ENCODE data around the gene RPL5. TPM values are rescaled to one million over a fixed set of nuclear protein-coding genes. Genes with fewer than 3 reads are reported as not detected.

RPL5 gene
- total RNA-seq, 1 donor from 2014 or later: 1,372 TPM

DNA sequence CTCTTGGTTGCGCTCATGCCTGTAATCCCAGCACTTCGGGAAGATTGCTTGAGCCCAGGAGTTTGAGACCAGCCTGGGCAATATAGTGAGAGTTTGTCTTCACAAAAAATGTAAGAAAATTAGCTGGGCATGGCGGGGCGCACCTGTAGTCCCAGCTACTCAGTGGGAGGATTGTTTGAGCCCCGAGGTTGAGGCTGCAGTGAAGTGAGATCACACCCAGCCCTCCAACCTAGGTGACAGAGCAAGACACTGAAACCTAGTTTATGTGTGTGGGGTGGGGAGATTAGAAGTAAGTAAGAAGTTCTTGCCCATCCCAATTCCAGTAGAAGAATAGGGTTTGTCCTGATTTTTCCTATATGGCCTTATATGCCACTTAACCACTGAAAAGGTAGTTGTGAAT, 2.0 kb downstream of the RPL5 start:
- peak overlapping the region; percentile 96 for H3K4me3 ChIP-seq (ENCODE audit: low read depth, low read length)

DNA sequence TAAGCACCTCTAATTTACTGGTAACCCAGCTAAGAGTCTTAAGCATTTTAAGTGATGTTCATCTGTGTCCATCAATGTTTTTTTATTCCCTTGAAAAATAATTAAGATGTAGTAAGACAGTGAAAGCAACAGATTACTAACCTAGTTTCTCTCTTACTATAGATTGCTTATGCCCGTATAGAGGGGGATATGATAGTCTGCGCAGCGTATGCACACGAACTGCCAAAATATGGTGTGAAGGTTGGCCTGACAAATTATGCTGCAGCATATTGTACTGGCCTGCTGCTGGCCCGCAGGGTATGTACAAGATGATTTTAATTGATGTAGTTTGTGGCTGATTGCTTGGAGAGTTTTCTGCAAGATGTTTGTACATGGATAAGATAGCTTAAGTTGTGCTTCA, 2.8 kb downstream of the RPL5 start:
- DNase-seq (ENCODE audit: low read depth): no peak
- no peak overlapping the region for H3K4me3 ChIP-seq (ENCODE audit: low read depth, low read length)
- TF ChIP-seq, protein P1, sequence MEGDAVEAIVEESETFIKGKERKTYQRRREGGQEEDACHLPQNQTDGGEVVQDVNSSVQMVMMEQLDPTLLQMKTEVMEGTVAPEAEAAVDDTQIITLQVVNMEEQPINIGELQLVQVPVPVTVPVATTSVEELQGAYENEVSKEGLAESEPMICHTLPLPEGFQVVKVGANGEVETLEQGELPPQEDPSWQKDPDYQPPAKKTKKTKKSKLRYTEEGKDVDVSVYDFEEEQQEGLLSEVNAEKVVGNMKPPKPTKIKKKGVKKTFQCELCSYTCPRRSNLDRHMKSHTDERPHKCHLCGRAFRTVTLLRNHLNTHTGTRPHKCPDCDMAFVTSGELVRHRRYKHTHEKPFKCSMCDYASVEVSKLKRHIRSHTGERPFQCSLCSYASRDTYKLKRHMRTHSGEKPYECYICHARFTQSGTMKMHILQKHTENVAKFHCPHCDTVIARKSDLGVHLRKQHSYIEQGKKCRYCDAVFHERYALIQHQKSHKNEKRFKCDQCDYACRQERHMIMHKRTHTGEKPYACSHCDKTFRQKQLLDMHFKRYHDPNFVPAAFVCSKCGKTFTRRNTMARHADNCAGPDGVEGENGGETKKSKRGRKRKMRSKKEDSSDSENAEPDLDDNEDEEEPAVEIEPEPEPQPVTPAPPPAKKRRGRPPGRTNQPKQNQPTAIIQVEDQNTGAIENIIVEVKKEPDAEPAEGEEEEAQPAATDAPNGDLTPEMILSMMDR (conservative IDR thresholded peaks at IDR 0.05; ENCODE audit: low read depth, low read length): no peak

More for the DNA sequence above, 2.0 kb downstream of the RPL5 start:
- TF ChIP-seq, protein P1 (conservative IDR thresholded peaks at IDR 0.05; ENCODE audit: low read depth, low read length): no peak
- no peak for DNase-seq (ENCODE audit: low read depth)

DNA sequence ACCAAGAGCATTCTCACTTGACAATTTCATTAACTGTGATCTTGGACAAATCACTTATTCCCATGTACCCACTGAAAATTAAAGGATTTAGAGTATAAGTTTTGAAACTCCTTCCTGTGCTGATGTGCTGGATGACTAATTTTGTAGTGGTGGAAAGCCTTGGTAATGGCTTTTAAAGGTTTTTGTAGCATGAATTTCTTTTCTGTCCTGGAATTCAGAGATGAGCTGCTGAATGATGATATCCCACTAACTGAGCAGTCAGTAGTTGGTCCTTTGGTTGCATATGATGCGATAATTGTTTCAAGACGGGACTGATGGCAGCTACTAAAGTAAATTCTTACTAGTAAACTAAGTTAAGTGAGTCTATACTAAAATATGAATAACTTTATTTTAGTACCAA, 5.2 kb downstream of the RPL5 start:
- no peak overlapping the region for H3K4me3 ChIP-seq (ENCODE audit: low read depth, low read length)
- TF ChIP-seq, protein P1 (conservative IDR thresholded peaks at IDR 0.05; ENCODE audit: low read depth, low read length): no peak
- no peak for DNase-seq (ENCODE audit: low read depth)

DNA sequence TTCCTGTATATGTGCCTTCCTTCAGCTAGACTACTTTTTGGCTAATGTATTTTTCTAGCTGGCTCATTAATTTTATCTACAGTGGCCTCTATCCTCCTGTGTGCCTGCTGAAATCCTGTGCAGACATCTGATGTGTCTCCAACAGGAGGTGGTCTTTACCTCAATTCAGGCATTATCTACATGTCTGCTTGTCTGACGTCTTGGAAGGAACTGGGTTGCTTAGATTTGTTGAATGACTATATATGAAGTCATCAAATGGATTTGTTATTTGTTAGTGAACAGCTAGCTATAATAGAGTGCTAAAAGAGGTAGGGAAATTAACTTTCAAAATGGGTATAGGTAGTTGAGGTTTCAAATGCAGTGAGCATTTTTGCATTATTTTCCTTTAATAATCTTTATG, 6.7 kb downstream of the RPL5 start:
- TF ChIP-seq, protein P1 (conservative IDR thresholded peaks at IDR 0.05; ENCODE audit: low read depth, low read length): no peak
- no peak overlapping the region for H3K4me3 ChIP-seq (ENCODE audit: low read depth, low read length)
- DNase-seq (ENCODE audit: low read depth): no peak

DNA sequence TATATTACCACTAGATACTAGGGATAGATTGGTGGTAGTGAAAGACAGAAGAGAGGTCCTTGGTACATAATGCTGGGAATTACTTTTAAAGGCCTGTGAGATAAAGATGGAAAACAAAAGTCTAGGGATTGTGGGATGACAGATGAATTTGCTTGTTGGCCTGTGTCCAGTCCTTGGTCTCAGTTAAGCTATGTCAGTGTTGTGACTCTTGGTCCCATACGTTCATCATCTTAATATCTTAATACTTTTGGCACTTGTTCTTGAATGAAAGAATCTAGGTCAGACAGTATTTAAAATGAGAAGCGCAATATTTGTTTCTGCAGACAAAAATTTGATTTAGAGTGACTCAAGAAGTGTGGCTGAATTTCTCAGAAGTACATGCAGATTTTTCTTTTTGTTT, 7.6 kb downstream of the RPL5 start:
- no peak for DNase-seq (ENCODE audit: low read depth)
- TF ChIP-seq, protein P1 (conservative IDR thresholded peaks at IDR 0.05; ENCODE audit: low read depth, low read length): no peak
- no peak overlapping the region for H3K4me3 ChIP-seq (ENCODE audit: low read depth, low read length)

DNA sequence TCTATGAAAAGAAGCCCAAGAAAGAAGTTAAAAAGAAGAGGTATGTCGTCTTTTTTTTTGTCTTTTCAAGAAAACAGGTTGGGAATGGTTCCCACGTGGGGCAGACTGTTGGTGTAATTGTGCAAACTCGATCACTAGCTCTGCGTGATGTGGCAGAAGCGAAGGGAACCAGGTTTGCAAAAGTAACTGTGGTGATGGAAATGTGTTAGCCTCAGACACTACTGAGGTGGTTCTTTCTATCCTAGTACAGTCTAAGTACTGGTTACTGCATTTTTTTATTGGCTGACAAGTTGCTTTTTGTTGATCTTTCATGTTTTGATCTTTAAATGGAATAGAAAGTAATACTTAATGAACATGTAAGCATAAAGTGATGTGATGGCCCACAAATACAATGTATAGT, 8.8 kb downstream of the RPL5 start:
- H3K4me3 ChIP-seq (ENCODE audit: low read depth, low read length): no peak overlapping the region
- TF ChIP-seq, protein P1 (conservative IDR thresholded peaks at IDR 0.05; ENCODE audit: low read depth, low read length): no peak
- DNase-seq (ENCODE audit: low read depth): no peak
